Panc1 (cell line): ENCODE measurements around the gene TRAPPC2L. TPM values are rescaled to one million over a fixed set of nuclear protein-coding genes. Genes with fewer than 3 reads are reported as not detected.

ENCODE experiments used
- ATAC-seq: fragments of 200-7000 bp; cut with Tn5 transposase; 2 replicates; pipeline ENCODE4 v1.9.1; 2020; ENCODE audit warnings: mild to moderate bottlenecking, moderate library complexity
- BruUV-seq: library from RNA; stranded (reverse); fragments of 400-500 nt; replicated peaks from 2 replicates; lab custom pipeline; 2021; lab: Mats Ljungman, UMichigan
- CTCF ChIA-PET: fragments of 300-600 bp; sonication (Branson Sonifier 250); formaldehyde crosslinking; loops from one replicate; lab custom pipeline; 2022; ENCODE audit warnings: antibody characterized with exemption; lab: Charles Lee
- POLR2A ChIA-PET: fragments of 300-600 bp; sonication (Branson Sonifier 250); formaldehyde crosslinking; loops from one replicate; lab custom pipeline; 2022; ENCODE audit warnings: antibody characterized with exemption; lab: Charles Lee
- DNase-seq: peaks from one replicate; pipeline ENCODE4 v3.0.0-alpha.2; 2010; ENCODE audit warnings: low read depth, low spot score
- H3K27ac ChIP-seq: 2 replicates; pipeline ENCODE4 v1.5.1; 2011; ENCODE audit warnings: mild to moderate bottlenecking, low read length, inconsistent platforms
- H3K27me3 ChIP-seq: fragments of 200-500 bp; sonication (Bioruptor generic); 2 replicates; pipeline ENCODE4 v1.6.0; 2014; ENCODE audit warnings: low read length, inconsistent platforms; ENCODE audit not compliant: control insufficient read depth, insufficient read depth
- H3K36me3 ChIP-seq: fragments of 200-500 bp; sonication (Bioruptor generic); 2 replicates; pipeline ENCODE4 v1.5.1; 2014; ENCODE audit warnings: inconsistent platforms, mild to moderate bottlenecking, low read length, moderate library complexity; ENCODE audit not compliant: control insufficient read depth, insufficient read depth
- H3K4me1 ChIP-seq: 2 replicates; pipeline ENCODE4 v1.5.1; 2011; ENCODE audit warnings: inconsistent platforms, mild to moderate bottlenecking, low read length, moderate library complexity; ENCODE audit not compliant: control insufficient read depth, insufficient read depth
- H3K4me3 ChIP-seq, 2 experiments: 2 replicates each; pipeline ENCODE4 v1.5.1; 2011 to 2012; ENCODE audit warnings: low read depth in 2 of 2, low read length in 2 of 2, mild to moderate bottlenecking in 2 of 2, inconsistent platforms in 1 of 2, moderate library complexity in 1 of 2
- H3K9me3 ChIP-seq: fragments of 200-500 bp; sonication (Bioruptor generic); 2 replicates; pipeline ENCODE4 v1.5.1; 2014; ENCODE audit warnings: low read depth, mild to moderate bottlenecking, inconsistent platforms, low read length, moderate library complexity; ENCODE audit not compliant: control insufficient read depth, insufficient read depth
- POLR2AphosphoS5 ChIP-seq: IDR thresholded peaks from 2 replicates; pipeline ENCODE4 v1.6.1; 2012; ENCODE audit warnings: mild to moderate bottlenecking, low read depth, low read length, moderate library complexity
- SIN3A ChIP-seq: IDR thresholded peaks from 2 replicates; pipeline ENCODE4 v1.6.1; 2012; ENCODE audit warnings: low read depth, mild to moderate bottlenecking, low read length, moderate library complexity, borderline replicate concordance; ENCODE audit not compliant: insufficient read depth
- TCF7L2 ChIP-seq: IDR thresholded peaks from 2 replicates; pipeline ENCODE4 v1.6.1; 2011; ENCODE audit warnings: mild to moderate bottlenecking, low read depth, low read length, inconsistent platforms
- in situ Hi-C: cut with HindIII; loops from 2 replicates; pipeline ENCODE4 v1.10.0; 2016; ENCODE audit warnings: low sequenced_read_pairs, low pct_unique_long_range_greater_than_20kb
- intact Hi-C: fragments of 100-400 bp; cut with micrococcal nuclease; formaldehyde crosslinking; loops from one replicate; pipeline ENCODE4 v1.10.0; 2022; ENCODE audit not compliant: unreplicated experiment
- total RNA-seq: library from RNA; stranded (reverse); gene quantifications from one replicate; pipeline ENCODE4 v1.2.1, GENCODE V29; 2021; ENCODE audit not compliant: unreplicated experiment
- TF ChIP-seq, protein P1 (sequence below): fragments of 450-650 bp; IDR thresholded peaks from 2 replicates; pipeline ENCODE4 v1.5.1; 2017; ENCODE audit warnings: mild to moderate bottlenecking
- TF ChIP-seq, protein P2 (sequence below), 2 experiments: IDR thresholded peaks; 2 replicates each; pipeline ENCODE4 v1.6.1; 2011 to 2012; ENCODE audit warnings: low read depth in 2 of 2, control low read depth in 1 of 2, low read length in 1 of 2, mild to moderate bottlenecking in 1 of 2, moderate library complexity in 1 of 2; ENCODE audit not compliant: insufficient read depth in 1 of 2

Gene TRAPPC2L
- total RNA-seq, 1 experiment from 2014 or later, result 73.8 TPM

DNA sequence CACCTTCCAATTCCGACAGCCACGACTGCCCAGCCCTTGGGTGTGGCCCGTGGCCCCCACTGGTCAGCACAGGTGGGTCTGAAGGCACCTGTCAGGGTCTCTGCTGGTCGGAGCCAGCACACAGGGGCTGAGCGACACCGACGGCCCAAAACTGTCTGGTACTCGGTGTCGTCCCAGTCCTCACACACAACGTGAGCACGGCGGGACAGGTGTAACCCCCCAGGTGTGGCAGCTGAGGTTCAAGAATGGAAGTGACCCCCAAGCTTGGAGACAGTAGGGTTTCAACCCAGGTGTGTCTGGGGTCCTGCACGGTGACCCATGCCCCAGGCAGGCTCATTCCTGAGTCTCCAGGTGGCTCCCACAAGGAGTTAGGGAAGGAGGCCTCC is 1.2 kb upstream of the TRAPPC2L start:
- peaks cover 6% of the 10 kb centered on the region; the same call in 1 of the 2 replicates for H3K36me3 ChIP-seq
- ChIA-PET POLR2A (no interaction called here), CTCF (no interaction called here)
- intact Hi-C loops (no loop called here), in situ Hi-C loops (no loop called here)
- DNase-seq (no peak), ATAC-seq (no peak)
- TF ChIP-seq, protein P1, sequence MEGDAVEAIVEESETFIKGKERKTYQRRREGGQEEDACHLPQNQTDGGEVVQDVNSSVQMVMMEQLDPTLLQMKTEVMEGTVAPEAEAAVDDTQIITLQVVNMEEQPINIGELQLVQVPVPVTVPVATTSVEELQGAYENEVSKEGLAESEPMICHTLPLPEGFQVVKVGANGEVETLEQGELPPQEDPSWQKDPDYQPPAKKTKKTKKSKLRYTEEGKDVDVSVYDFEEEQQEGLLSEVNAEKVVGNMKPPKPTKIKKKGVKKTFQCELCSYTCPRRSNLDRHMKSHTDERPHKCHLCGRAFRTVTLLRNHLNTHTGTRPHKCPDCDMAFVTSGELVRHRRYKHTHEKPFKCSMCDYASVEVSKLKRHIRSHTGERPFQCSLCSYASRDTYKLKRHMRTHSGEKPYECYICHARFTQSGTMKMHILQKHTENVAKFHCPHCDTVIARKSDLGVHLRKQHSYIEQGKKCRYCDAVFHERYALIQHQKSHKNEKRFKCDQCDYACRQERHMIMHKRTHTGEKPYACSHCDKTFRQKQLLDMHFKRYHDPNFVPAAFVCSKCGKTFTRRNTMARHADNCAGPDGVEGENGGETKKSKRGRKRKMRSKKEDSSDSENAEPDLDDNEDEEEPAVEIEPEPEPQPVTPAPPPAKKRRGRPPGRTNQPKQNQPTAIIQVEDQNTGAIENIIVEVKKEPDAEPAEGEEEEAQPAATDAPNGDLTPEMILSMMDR, result no peak
- TF ChIP-seq SIN3A, result no peak
- TF ChIP-seq TCF7L2, result no peak
- TF ChIP-seq, protein P2, sequence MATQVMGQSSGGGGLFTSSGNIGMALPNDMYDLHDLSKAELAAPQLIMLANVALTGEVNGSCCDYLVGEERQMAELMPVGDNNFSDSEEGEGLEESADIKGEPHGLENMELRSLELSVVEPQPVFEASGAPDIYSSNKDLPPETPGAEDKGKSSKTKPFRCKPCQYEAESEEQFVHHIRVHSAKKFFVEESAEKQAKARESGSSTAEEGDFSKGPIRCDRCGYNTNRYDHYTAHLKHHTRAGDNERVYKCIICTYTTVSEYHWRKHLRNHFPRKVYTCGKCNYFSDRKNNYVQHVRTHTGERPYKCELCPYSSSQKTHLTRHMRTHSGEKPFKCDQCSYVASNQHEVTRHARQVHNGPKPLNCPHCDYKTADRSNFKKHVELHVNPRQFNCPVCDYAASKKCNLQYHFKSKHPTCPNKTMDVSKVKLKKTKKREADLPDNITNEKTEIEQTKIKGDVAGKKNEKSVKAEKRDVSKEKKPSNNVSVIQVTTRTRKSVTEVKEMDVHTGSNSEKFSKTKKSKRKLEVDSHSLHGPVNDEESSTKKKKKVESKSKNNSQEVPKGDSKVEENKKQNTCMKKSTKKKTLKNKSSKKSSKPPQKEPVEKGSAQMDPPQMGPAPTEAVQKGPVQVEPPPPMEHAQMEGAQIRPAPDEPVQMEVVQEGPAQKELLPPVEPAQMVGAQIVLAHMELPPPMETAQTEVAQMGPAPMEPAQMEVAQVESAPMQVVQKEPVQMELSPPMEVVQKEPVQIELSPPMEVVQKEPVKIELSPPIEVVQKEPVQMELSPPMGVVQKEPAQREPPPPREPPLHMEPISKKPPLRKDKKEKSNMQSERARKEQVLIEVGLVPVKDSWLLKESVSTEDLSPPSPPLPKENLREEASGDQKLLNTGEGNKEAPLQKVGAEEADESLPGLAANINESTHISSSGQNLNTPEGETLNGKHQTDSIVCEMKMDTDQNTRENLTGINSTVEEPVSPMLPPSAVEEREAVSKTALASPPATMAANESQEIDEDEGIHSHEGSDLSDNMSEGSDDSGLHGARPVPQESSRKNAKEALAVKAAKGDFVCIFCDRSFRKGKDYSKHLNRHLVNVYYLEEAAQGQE (IDR thresholded peaks at IDR 0.05; ENCODE audit: insufficient read depth in 1 of 2, low read depth in 2 of 2, low read length in 1 of 2), result no peak
- TF ChIP-seq POLR2AphosphoS5, result no peak
- peak overlapping the region; percentile 60 to 63 for H3K4me3 ChIP-seq
- no peaks in the 10 kb centered on the region for H3K27me3 ChIP-seq
- no TSS peak for BruUV-seq
- peaks cover 9% of the 10 kb centered on the region; the same call in 1 of the 2 replicates for H3K4me1 ChIP-seq
- peak overlapping the region; percentile 78 for H3K27ac ChIP-seq
- no peaks in the 10 kb centered on the region for H3K9me3 ChIP-seq

DNA sequence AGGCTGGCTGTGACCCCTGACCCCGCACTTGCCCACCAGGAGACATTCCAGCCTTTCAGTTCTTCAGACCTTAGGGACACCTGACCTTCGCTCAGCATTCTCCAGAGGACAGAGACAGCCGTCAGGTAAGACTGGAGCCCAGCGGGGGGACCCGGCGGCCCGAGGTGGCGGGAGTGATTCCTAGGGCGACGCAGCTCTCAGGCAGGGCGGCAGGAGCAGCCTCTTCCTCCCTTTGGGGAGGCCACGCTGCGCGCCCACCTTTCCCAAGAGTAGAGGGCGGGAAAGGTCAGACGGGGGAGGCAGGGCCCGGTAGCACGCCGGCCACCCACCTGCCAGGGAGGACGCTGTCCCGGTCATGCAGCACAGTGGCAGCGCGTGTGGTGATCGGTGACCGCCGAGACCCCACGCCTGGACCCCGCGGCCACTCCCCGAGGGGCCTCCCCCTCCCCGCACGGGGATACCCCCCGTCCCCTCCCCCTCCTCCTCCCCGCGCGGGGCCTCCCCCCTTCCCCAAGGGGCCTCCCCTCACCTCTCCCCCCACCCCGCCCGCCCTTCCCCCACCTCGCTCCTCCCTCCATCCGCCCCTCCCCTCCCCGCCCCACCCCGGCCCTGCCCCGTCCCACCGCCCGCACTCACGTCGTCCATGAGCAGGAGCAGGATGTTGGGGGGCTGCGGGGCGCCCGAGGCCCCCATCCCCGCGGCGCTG is 652 bp upstream of the TRAPPC2L start:
- ChIA-PET CTCF (no interaction called here), POLR2A (interaction anchor here (0.6 kb wide), 1 partner anchor 8 kb away, joined by 4 read pairs; no protein-coding TSS in a partner anchor)
- no peak for TF ChIP-seq POLR2AphosphoS5
- TF ChIP-seq TCF7L2, result no peak
- TF ChIP-seq SIN3A, result no peak
- TF ChIP-seq, protein P1, result no peak
- TF ChIP-seq, protein P2 (IDR thresholded peaks at IDR 0.05; ENCODE audit: insufficient read depth in 1 of 2, low read depth in 2 of 2, low read length in 1 of 2), result no peak
- no peaks in the 10 kb centered on the region for H3K27me3 ChIP-seq
- intact Hi-C loops (no loop called here), in situ Hi-C loops (no loop called here)
- peaks cover 9% of the 10 kb centered on the region; the same call in 1 of the 2 replicates for H3K4me1 ChIP-seq
- H3K27ac ChIP-seq, result peak overlapping the region; percentile 78
- peaks cover 6% of the 10 kb centered on the region; the same call in 1 of the 2 replicates for H3K36me3 ChIP-seq
- H3K4me3 ChIP-seq, result peak overlapping the region; percentile 60 to 93
- no TSS peak for BruUV-seq
- H3K9me3 ChIP-seq, result no peaks in the 10 kb centered on the region
- ATAC-seq (peak; percentile 77), DNase-seq (no peak)
